H9 (cell line): Measurements from ENCODE around the gene DBX2. TPM values are rescaled to one million over a fixed set of nuclear protein-coding genes. Genes with fewer than 3 reads are reported as not detected.

Source experiments
- DNase-seq: peaks from one replicate; pipeline ENCODE4 v3.0.0-alpha.2; 2017
- H2AFZ ChIP-seq: one replicate; pipeline ENCODE4 v1.6.1; 2013; ENCODE audit warnings: mild to moderate bottlenecking, low read length, control low read depth, moderate library complexity
- H2AK5ac ChIP-seq: 2 replicates; pipeline ENCODE4 v1.6.1; 2013; ENCODE audit warnings: low read length, control low read depth, mixed read lengths; ENCODE audit not compliant: insufficient read length
- H2BK120ac ChIP-seq: one replicate; pipeline ENCODE4 v1.6.1; 2013; ENCODE audit warnings: low read depth, mild to moderate bottlenecking, low read length, control low read depth, inconsistent platforms; ENCODE audit not compliant: poor library complexity, severe bottlenecking
- H2BK12ac ChIP-seq: 2 replicates; pipeline ENCODE4 v1.6.1; 2013; ENCODE audit warnings: low read length, control low read depth, mixed read lengths, low read depth; ENCODE audit not compliant: insufficient read length
- H2BK15ac ChIP-seq: 2 replicates; pipeline ENCODE4 v1.6.1; 2013; ENCODE audit warnings: low read depth, low read length, control low read depth
- H2BK20ac ChIP-seq: one replicate; pipeline ENCODE4 v1.6.1; 2013; ENCODE audit warnings: low read depth, mild to moderate bottlenecking, low read length, control low read depth, inconsistent platforms; ENCODE audit not compliant: poor library complexity, severe bottlenecking
- H2BK5ac ChIP-seq: 2 replicates; pipeline ENCODE4 v1.6.1; 2013; ENCODE audit warnings: low read length, control low read depth, mixed read lengths; ENCODE audit not compliant: insufficient read length
- H3K14ac ChIP-seq: 2 replicates; pipeline ENCODE4 v1.6.1; 2013; ENCODE audit warnings: low read length, control low read depth; ENCODE audit not compliant: insufficient read depth
- H3K18ac ChIP-seq: 2 replicates; pipeline ENCODE4 v1.6.1; 2013; ENCODE audit warnings: low read depth, mild to moderate bottlenecking, mixed read lengths, low read length, control low read depth; ENCODE audit not compliant: insufficient read length
- H3K23ac ChIP-seq: 2 replicates; pipeline ENCODE4 v1.6.1; 2013; ENCODE audit warnings: low read length, control low read depth, mixed read lengths, low read depth; ENCODE audit not compliant: insufficient read length
- H3K23me2 ChIP-seq: 2 replicates; pipeline ENCODE4 v1.6.1; 2013; ENCODE audit warnings: low read depth, mild to moderate bottlenecking, mixed read lengths, low read length, control low read depth; ENCODE audit not compliant: insufficient read length, poor library complexity, severe bottlenecking
- H3K27ac ChIP-seq: 2 replicates; pipeline ENCODE4 v1.5.1; 2013; ENCODE audit warnings: low read length, control low read depth, mixed read lengths, low read depth; ENCODE audit not compliant: insufficient read length
- H3K27me3 ChIP-seq: 2 replicates; pipeline ENCODE4 v1.6.1; 2013; ENCODE audit warnings: low read length, control low read depth, inconsistent platforms; ENCODE audit not compliant: insufficient read depth
- H3K4ac ChIP-seq: 2 replicates; pipeline ENCODE4 v1.6.1; 2013; ENCODE audit warnings: low read depth, mild to moderate bottlenecking, control low read depth, inconsistent platforms, low read length, moderate library complexity
- H3K4me1 ChIP-seq: 2 replicates; pipeline ENCODE4 v1.6.1; 2013; ENCODE audit warnings: low read length, control low read depth, inconsistent platforms; ENCODE audit not compliant: insufficient read depth
- H3K4me2 ChIP-seq: 2 replicates; pipeline ENCODE4 v1.6.1; 2013; ENCODE audit warnings: low read length, control low read depth, mixed read lengths; ENCODE audit not compliant: insufficient read length, insufficient read depth
- H3K56ac ChIP-seq: 2 replicates; pipeline ENCODE4 v1.6.1; 2013; ENCODE audit warnings: low read depth, mild to moderate bottlenecking, mixed read lengths, low read length, control low read depth; ENCODE audit not compliant: insufficient read length
- H3K79me1 ChIP-seq: 2 replicates; pipeline ENCODE4 v1.6.1; 2013; ENCODE audit warnings: low read depth, mild to moderate bottlenecking, moderate library complexity, low read length, control low read depth, inconsistent platforms; ENCODE audit not compliant: insufficient read depth, poor library complexity, severe bottlenecking
- H3K79me2 ChIP-seq: 2 replicates; pipeline ENCODE4 v1.6.1; 2013; ENCODE audit warnings: low read length, control low read depth, inconsistent platforms; ENCODE audit not compliant: insufficient read depth
- H3K9ac ChIP-seq: 2 replicates; pipeline ENCODE4 v1.6.1; 2013; ENCODE audit warnings: low read length, control low read depth, mixed read lengths; ENCODE audit not compliant: insufficient read length; ENCODE audit errors: extremely low read depth
- H3K9me3 ChIP-seq: one replicate; pipeline ENCODE4 v1.6.1; 2013; ENCODE audit warnings: low read depth, low read length, inconsistent platforms; ENCODE audit not compliant: control insufficient read depth
- H3T11ph ChIP-seq: one replicate; pipeline ENCODE4 v1.6.1; 2013; ENCODE audit warnings: mild to moderate bottlenecking, low read length, control low read depth, inconsistent platforms
- H4K20me1 ChIP-seq: one replicate; pipeline ENCODE4 v1.6.1; 2013; ENCODE audit not compliant: control insufficient read depth, insufficient read length, insufficient read depth
- H4K5ac ChIP-seq: 2 replicates; pipeline ENCODE4 v1.6.1; 2013; ENCODE audit warnings: low read depth, mild to moderate bottlenecking, mixed read lengths, low read length, control low read depth; ENCODE audit not compliant: insufficient read length
- H4K8ac ChIP-seq: replicated peaks from 2 replicates; pipeline ENCODE4 v1.6.1; 2013; ENCODE audit warnings: low read length, control low read depth, mixed read lengths, low read depth; ENCODE audit not compliant: insufficient read length
- H4K91ac ChIP-seq: 2 replicates; pipeline ENCODE4 v1.6.1; 2013; ENCODE audit warnings: low read depth, mild to moderate bottlenecking, moderate library complexity, mixed read lengths, low read length, control low read depth; ENCODE audit not compliant: insufficient read length
- H3K27ac Mint-ChIP-seq, 3 experiments: 2 replicates in 2 of 3; 3 replicates in 1 of 3; pipeline ENCODE4 v1.8.0; 2020 to 2021; ENCODE audit warnings: mixed read lengths in 3 of 3, mild to moderate bottlenecking in 1 of 3, moderate library complexity in 1 of 3
- H3K27me3 Mint-ChIP-seq: 2 replicates; pipeline ENCODE4 v1.8.0; 2021; ENCODE audit warnings: low read depth, mild to moderate bottlenecking, moderate library complexity, mixed read lengths
- H3K36me3 Mint-ChIP-seq, 3 experiments: 2 replicates in 2 of 3; 3 replicates in 1 of 3; pipeline ENCODE4 v1.8.0; 2020 to 2021; ENCODE audit warnings: low read depth in 3 of 3, mixed read lengths in 3 of 3; ENCODE audit not compliant: insufficient read depth in 1 of 3
- H3K4me1 Mint-ChIP-seq, 2 experiments: 2 replicates each; pipeline ENCODE4 v1.8.0; 2020; ENCODE audit warnings: mixed read lengths in 2 of 2
- H3K4me3 Mint-ChIP-seq, 2 experiments: 2 replicates in 1 of 2; 3 replicates in 1 of 2; pipeline ENCODE4 v1.8.0; 2020 to 2021; ENCODE audit warnings: mild to moderate bottlenecking in 2 of 2, mixed read lengths in 2 of 2, moderate library complexity in 1 of 2
- H3K9me3 Mint-ChIP-seq, 2 experiments: 2 replicates in 1 of 2; 3 replicates in 1 of 2; pipeline ENCODE4 v1.8.0; 2020; ENCODE audit warnings: mild to moderate bottlenecking in 2 of 2, mixed read lengths in 2 of 2, moderate library complexity in 1 of 2
- CTCF ChIP-seq: fragments of 200-600 bp; sonication (generic); conservative IDR thresholded peaks from 3 replicates; pipeline ENCODE4 v1.8.0; 2021; ENCODE audit warnings: antibody characterized with exemption, mild to moderate bottlenecking
- WGBS: extraction: QIAGEN DNeasy Blood & Tissue Kit; methylation state at CpG from one replicate; pipeline ENCODE4 v1.1.7; 2013; ENCODE audit warnings: missing lambda C conversion rate, low lambda C conversion rate, mixed read lengths; ENCODE audit not compliant: insufficient read length; ENCODE audit errors: extremely low coverage; 5-methylcytosine and 5-hydroxymethylcytosine counted together
- total RNA-seq: library from RNA; stranded (reverse); gene quantifications from 2 replicates; pipeline ENCODE4 v1.2.1, GENCODE V29; 2021

DBX2 gene
- total RNA-seq, 1 experiment from 2014 or later = not detected

GRCh38 chr12:45039757-45040156, 11.1 kb downstream of the DBX2 start:
- Histone ChIP-seq H2AK5ac (no peak overlapping the region), H2AFZ (no peak overlapping the region), H3K4me2 (no peak overlapping the region), H2BK5ac (no peak overlapping the region), H3K23ac (no peak overlapping the region), H3K9ac (no peak overlapping the region), H4K5ac (no peak overlapping the region), H3T11ph (no peak overlapping the region), H3K9me3 (no peaks in the 10 kb centered on the region), H2BK20ac (no peak overlapping the region), H4K8ac (no peak overlapping the region), H3K14ac (no peak overlapping the region), H2BK120ac (no peak overlapping the region), H3K56ac (no peak overlapping the region), H3K79me2 (no peaks in the 10 kb centered on the region), H2BK12ac (no peak overlapping the region), H3K27me3 (no peaks in the 10 kb centered on the region), H3K4me1 (no peaks in the 10 kb centered on the region), H3K4ac (no peak overlapping the region), H4K91ac (no peak overlapping the region), H3K18ac (no peak overlapping the region), H4K20me1 (no peaks in the 10 kb centered on the region), H3K79me1 (no peaks in the 10 kb centered on the region), H3K23me2 (no peaks in the 10 kb centered on the region), H3K27ac (no peak overlapping the region), H2BK15ac (no peak overlapping the region)
- no peak for DNase-seq
- TF ChIP-seq CTCF = no peak
- peaks cover 0 to 3% of the 10 kb centered on the region in 2 experiments; a peak in 2 of 5 replicates for H3K9me3 Mint-ChIP-seq
- no peaks in the 10 kb centered on the region for H3K36me3 Mint-ChIP-seq
- no peaks in the 10 kb centered on the region; the same call in 1 of the 2 replicates for H3K27me3 Mint-ChIP-seq
- H3K27ac Mint-ChIP-seq = no peak overlapping the region
- no CpG with 5 or more reads among the region's 2 CpGs for WGBS
- no peak overlapping the region for H3K4me3 Mint-ChIP-seq
- peaks cover 0 to 3% of the 10 kb centered on the region in 2 experiments; a peak in 1 of 4 replicates for H3K4me1 Mint-ChIP-seq
